A673 (cell line): ENCODE data around the gene SLC6A6. TPM values are rescaled to one million over a fixed set of nuclear protein-coding genes. Genes with fewer than 3 reads are reported as not detected.

Experiments
- BruUV-seq: library from RNA; stranded (reverse); fragments of 400-500 nt; replicated peaks from 2 replicates; lab custom pipeline; 2021; lab: Mats Ljungman, UMichigan
- CTCF ChIA-PET: fragments of 300-600 bp; sonication (Branson Sonifier 250); formaldehyde crosslinking; loops from one replicate; lab custom pipeline; 2022; ENCODE audit warnings: antibody characterized with exemption; lab: Charles Lee
- POLR2A ChIA-PET: fragments of 300-600 bp; sonication (Branson Sonifier 250); formaldehyde crosslinking; loops from one replicate; lab custom pipeline; 2022; ENCODE audit warnings: antibody characterized with exemption; ENCODE audit not compliant: low non-redundant PET; lab: Charles Lee
- DNase-seq: peaks from one replicate; pipeline ENCODE4 v3.0.0-alpha.2; 2015; ENCODE audit warnings: low spot score
- H3K27ac ChIP-seq: fragments of 200-600 bp; sonication (generic); 2 replicates; pipeline ENCODE4 v1.5.1; 2016; ENCODE audit warnings: mixed run types, low read depth, mild to moderate bottlenecking, mixed read lengths, antibody characterized with exemption, low read length; ENCODE audit not compliant: poor library complexity, severe bottlenecking
- H3K27me3 ChIP-seq: fragments of 200-600 bp; sonication (generic); replicated peaks from 2 replicates; pipeline ENCODE4 v1.6.1; 2017; ENCODE audit warnings: mixed run types, low read depth, mild to moderate bottlenecking, mixed read lengths, antibody characterized with exemption, low read length; ENCODE audit not compliant: insufficient read depth, poor library complexity
- H3K36me3 ChIP-seq: fragments of 200-600 bp; sonication (generic); 2 replicates; pipeline ENCODE4 v1.6.1; 2016; ENCODE audit warnings: mixed run types, mild to moderate bottlenecking, mixed read lengths, antibody characterized with exemption, low read length; ENCODE audit not compliant: insufficient read depth, poor library complexity, severe bottlenecking
- H3K4me1 ChIP-seq: fragments of 200-600 bp; sonication (generic); 2 replicates; pipeline ENCODE4 v1.6.1; 2017; ENCODE audit warnings: mixed run types, mild to moderate bottlenecking, mixed read lengths, antibody characterized with exemption, low read length; ENCODE audit not compliant: insufficient read depth, poor library complexity, severe bottlenecking
- H3K4me3 ChIP-seq: fragments of 200-600 bp; sonication (generic); 2 replicates; pipeline ENCODE4 v1.5.1; 2016; ENCODE audit warnings: low read depth, mixed run types, mild to moderate bottlenecking, mixed read lengths, low read length; ENCODE audit not compliant: poor library complexity, severe bottlenecking
- H3K9me3 ChIP-seq: fragments of 200-600 bp; sonication (generic); 2 replicates; pipeline ENCODE4 v1.6.1; 2016; ENCODE audit warnings: mixed run types, low read depth, mild to moderate bottlenecking, mixed read lengths, antibody characterized with exemption, low read length; ENCODE audit not compliant: poor library complexity, severe bottlenecking
- EZH2 ChIP-seq: fragments of 200-600 bp; sonication (generic); IDR thresholded peaks from 2 replicates; pipeline ENCODE4 v1.6.1; 2017; ENCODE audit warnings: borderline replicate concordance, low read depth, mild to moderate bottlenecking, mixed read lengths, antibody characterized with exemption, low read length; ENCODE audit not compliant: poor library complexity, severe bottlenecking
- intact Hi-C: fragments of 100-400 bp; cut with micrococcal nuclease; formaldehyde crosslinking; loops from one replicate; pipeline ENCODE4 v1.10.0; 2022; ENCODE audit not compliant: unreplicated experiment
- total RNA-seq: library from RNA; stranded (reverse); gene quantifications from 2 replicates; pipeline ENCODE4 v1.2.3, GENCODE V29; 2021
- TF ChIP-seq, protein P1 (sequence below): fragments of 300-800, 200-600 bp; sonication (generic); conservative IDR thresholded peaks from 2 replicates; pipeline ENCODE4 v1.5.1; 2017; ENCODE audit warnings: low read depth, mild to moderate bottlenecking, antibody characterized with exemption, low read length, moderate library complexity, mixed read lengths

Gene SLC6A6
- total RNA-seq, 1 experiment from 2014 or later: 55.1 TPM

DNA sequence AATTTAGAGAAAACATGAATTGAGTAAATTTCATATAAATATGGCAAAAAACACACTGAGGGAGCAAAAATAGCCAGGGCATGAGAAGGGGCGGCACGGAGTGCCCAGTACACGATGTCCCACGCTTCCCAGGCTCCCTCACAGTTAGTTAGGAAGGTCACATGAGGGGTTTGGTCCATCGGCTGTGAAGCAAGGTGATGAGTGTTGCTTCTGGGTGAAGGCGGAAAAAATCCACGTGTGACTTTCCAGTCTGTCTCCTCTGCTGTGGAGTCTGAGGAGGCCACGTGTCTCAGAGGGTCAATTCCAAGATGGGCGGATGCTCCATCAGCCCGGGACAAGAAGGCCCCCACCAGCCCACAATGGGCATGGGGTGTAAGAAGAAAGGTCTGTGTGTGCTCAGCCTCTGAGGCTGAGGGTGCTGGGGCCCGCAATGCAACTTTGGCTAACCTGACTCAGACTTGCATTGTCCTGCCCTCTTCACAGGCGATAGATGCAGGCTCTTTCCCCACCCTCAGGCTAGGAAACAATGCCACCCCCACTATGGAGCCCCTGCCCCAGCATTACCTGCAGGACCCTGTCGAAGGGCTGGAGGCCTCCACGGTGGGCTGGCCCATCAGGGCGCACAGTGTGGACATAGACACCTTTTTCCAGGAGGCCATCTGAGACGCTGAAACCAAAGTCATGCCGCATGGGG is 92.0 kb downstream of the SLC6A6 start:
- Histone ChIP-seq H3K4me3 (no peak overlapping the region), H3K4me1 (no peaks in the 10 kb centered on the region), H3K36me3 (peaks cover 3% of the 10 kb centered on the region), H3K27ac (no peak overlapping the region), H3K9me3 (no peaks in the 10 kb centered on the region), H3K27me3 (no peaks in the 10 kb centered on the region)
- ChIA-PET CTCF (no interaction called here), POLR2A (no interaction called here)
- TF ChIP-seq, protein P1, sequence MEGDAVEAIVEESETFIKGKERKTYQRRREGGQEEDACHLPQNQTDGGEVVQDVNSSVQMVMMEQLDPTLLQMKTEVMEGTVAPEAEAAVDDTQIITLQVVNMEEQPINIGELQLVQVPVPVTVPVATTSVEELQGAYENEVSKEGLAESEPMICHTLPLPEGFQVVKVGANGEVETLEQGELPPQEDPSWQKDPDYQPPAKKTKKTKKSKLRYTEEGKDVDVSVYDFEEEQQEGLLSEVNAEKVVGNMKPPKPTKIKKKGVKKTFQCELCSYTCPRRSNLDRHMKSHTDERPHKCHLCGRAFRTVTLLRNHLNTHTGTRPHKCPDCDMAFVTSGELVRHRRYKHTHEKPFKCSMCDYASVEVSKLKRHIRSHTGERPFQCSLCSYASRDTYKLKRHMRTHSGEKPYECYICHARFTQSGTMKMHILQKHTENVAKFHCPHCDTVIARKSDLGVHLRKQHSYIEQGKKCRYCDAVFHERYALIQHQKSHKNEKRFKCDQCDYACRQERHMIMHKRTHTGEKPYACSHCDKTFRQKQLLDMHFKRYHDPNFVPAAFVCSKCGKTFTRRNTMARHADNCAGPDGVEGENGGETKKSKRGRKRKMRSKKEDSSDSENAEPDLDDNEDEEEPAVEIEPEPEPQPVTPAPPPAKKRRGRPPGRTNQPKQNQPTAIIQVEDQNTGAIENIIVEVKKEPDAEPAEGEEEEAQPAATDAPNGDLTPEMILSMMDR: no peak
- TF ChIP-seq EZH2: no peak
- DNase-seq: no peak
- intact Hi-C loops: no loop called here
- BruUV-seq: no TSS peak

DNA sequence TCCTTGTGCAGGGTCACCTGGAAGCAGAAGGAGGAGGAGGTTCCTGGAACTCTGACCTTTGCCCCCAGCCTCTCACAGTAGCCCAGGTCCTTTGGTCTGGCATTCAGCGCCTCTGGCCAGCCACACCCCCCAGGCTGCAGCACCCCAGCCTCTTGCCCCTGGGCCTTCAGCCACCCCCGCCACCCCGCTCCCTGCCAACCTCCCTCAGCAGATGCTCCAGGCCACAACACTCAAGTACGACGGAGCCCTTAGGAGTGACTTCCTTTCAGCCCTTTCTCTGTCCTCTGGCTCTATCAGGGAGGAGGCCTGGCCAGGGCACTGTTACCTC is 92.5 kb downstream of the SLC6A6 start:
- H3K4me1 ChIP-seq: no peaks in the 10 kb centered on the region
- intact Hi-C loops: no loop called here
- H3K27ac ChIP-seq: no peak overlapping the region
- ChIA-PET POLR2A (no interaction called here), CTCF (no interaction called here)
- DNase-seq: no peak
- TF ChIP-seq EZH2: no peak
- TF ChIP-seq, protein P1: no peak
- no peak overlapping the region for H3K4me3 ChIP-seq
- no TSS peak for BruUV-seq
- H3K9me3 ChIP-seq: no peaks in the 10 kb centered on the region
- H3K27me3 ChIP-seq: no peaks in the 10 kb centered on the region
- H3K36me3 ChIP-seq: no peaks in the 10 kb centered on the region

DNA sequence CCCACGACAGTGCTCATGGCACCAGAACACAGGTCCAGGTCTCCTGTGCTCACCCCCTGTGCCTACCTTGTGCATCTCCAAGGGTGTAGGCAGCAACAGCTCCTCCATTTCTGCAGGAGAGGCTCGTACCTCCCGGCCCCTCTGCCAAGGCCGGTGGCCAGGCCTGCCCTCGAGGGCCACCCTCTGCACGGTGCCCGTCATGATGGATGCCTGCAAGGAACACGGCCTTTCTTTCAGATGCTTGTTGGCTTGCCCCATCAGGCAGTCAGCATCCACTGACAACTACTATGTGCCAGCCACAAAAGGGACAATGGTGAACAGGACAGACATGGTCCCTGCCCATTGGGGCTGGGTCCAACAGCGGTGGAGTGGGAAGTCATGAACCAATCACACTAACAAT is 93.9 kb downstream of the SLC6A6 start:
- intact Hi-C loops: no loop called here
- no peaks in the 10 kb centered on the region for H3K9me3 ChIP-seq
- H3K4me3 ChIP-seq: no peak overlapping the region
- TF ChIP-seq EZH2: no peak
- TF ChIP-seq, protein P1: no peak
- DNase-seq: no peak
- no peak overlapping the region for H3K27ac ChIP-seq
- no peaks in the 10 kb centered on the region for H3K4me1 ChIP-seq
- CTCF ChIA-PET: no interaction called here
- H3K36me3 ChIP-seq: no peaks in the 10 kb centered on the region
- POLR2A ChIA-PET: no interaction called here
- no peaks in the 10 kb centered on the region for H3K27me3 ChIP-seq
- BruUV-seq: no TSS peak
